ENCODE results near the gene SMIM44. TPM values are rescaled to one million over a fixed set of nuclear protein-coding genes. Genes with fewer than 3 reads are reported as not detected.
"Not testable (repeated sequence)": the region's sequence is repeated elsewhere in the genome, so short reads cannot be mapped to it uniquely, and the experiment has no call there.

Gene SMIM44
- total RNA-seq, 1 donor from 2014 or later, result not detected

DNA sequence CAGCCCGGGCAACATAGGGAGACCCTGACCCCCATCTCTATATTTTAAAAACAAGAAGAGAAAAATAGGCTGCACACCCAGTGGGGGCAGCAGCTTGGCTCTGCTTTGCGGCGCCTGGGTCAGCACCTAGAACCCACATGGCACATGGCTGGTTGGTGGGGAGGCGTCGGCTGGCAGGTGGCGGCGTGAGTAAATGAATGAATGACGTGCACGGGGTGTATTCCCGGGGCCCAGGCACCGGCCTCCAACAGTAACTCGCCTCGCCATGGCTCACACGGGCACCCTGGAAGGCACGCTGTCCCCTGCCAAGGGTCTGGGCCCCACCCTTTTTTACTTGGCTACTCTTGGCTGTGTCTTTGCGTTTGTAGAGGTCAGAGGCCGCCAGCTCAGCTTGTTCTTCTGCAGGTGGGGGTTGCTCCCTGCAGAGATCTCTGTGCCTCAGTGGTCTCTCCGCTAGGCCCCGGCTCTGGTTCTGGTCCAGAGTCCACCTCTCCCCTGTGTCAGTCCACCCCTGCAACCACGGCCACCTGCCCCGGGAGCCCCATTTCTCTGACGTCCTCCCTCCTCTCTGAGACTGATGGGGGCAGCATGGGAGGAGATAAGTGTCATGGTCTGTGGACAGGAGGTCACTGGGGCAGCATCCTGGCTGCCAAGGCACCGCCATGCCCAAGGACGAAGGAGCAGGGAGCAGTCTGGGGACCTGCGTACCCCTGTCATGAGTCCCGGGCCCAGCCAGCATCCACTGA lies 28.4 kb upstream of the SMIM44 start:
- Histone ChIP-seq H3K4me3 (no peak overlapping the region), H3K4me1 (peaks cover 22% of the 10 kb centered on the region), H3K36me3 (peaks cover 40% of the 10 kb centered on the region), H3K9me3 (no peaks in the 10 kb centered on the region), H3K27ac (no peak overlapping the region), H3K27me3 (ENCODE audit: low read depth) (no peaks in the 10 kb centered on the region)
- TF ChIP-seq, protein P1, sequence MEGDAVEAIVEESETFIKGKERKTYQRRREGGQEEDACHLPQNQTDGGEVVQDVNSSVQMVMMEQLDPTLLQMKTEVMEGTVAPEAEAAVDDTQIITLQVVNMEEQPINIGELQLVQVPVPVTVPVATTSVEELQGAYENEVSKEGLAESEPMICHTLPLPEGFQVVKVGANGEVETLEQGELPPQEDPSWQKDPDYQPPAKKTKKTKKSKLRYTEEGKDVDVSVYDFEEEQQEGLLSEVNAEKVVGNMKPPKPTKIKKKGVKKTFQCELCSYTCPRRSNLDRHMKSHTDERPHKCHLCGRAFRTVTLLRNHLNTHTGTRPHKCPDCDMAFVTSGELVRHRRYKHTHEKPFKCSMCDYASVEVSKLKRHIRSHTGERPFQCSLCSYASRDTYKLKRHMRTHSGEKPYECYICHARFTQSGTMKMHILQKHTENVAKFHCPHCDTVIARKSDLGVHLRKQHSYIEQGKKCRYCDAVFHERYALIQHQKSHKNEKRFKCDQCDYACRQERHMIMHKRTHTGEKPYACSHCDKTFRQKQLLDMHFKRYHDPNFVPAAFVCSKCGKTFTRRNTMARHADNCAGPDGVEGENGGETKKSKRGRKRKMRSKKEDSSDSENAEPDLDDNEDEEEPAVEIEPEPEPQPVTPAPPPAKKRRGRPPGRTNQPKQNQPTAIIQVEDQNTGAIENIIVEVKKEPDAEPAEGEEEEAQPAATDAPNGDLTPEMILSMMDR (IDR thresholded peaks at IDR 0.05), result no peak
- ATAC-seq (no peak), DNase-seq (no peak)
- intact Hi-C loops (cut with DNase I), result no loop called here

DNA sequence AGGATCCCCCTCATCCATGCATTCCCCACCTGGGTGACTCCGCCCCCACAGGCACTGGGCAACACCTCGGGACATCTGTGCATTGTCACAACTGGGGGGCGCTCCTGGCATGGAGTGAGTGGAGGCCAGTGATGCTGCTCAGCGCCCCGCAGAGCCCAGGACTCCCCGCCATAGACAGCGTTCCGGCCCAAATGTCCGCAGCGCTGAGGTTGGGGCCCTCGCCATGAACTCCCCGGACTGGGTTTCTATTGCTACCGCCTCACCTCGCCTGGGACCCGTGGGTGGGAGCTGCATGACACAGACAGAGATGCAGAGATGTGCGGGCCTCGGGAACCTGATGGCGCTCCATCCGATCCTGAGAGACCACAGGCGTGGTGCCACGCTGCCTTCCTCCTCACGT lies 27.5 kb upstream of the SMIM44 start:
- no peak overlapping the region for H3K27ac ChIP-seq
- no peaks in the 10 kb centered on the region for H3K9me3 ChIP-seq
- H3K36me3 ChIP-seq, result peaks cover 33% of the 10 kb centered on the region
- DNase-seq (no peak), ATAC-seq (no peak)
- no peaks in the 10 kb centered on the region for H3K27me3 ChIP-seq (ENCODE audit: low read depth)
- H3K4me1 ChIP-seq, result peaks cover 16% of the 10 kb centered on the region
- no peak overlapping the region for H3K4me3 ChIP-seq
- intact Hi-C loops (cut with DNase I), result no loop called here
- TF ChIP-seq, protein P1 (IDR thresholded peaks at IDR 0.05), result no peak

DNA sequence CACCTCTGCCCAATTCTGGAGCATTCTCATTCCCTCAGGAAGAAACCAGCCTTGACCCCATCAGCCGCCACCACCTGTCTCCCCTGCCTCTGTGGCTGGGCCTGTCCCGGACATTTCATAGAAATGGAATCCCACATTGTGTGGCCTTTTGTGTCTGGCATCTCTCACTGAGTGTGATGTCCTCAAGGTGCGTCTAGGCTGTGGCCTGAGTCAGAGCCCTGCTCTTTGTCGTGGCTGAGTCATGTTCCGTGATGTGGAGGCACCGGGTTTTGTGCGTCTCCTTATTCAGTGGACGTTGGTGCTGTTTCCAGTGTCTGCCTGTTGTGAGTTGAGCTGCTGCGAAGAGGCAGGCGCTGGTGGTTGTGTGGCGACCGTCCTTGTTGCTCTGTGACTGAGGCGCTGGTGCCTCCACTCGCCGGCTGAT lies 26.3 kb upstream of the SMIM44 start:
- Histone ChIP-seq H3K4me3 (no peak overlapping the region), H3K36me3 (peaks cover 33% of the 10 kb centered on the region), H3K27me3 (ENCODE audit: low read depth) (no peaks in the 10 kb centered on the region), H3K27ac (no peak overlapping the region), H3K9me3 (no peaks in the 10 kb centered on the region), H3K4me1 (peaks cover 16% of the 10 kb centered on the region)
- ATAC-seq (no peak), DNase-seq (no peak)
- intact Hi-C loops (cut with DNase I), result no loop called here
- TF ChIP-seq, protein P1 (IDR thresholded peaks at IDR 0.05), result no peak

DNA sequence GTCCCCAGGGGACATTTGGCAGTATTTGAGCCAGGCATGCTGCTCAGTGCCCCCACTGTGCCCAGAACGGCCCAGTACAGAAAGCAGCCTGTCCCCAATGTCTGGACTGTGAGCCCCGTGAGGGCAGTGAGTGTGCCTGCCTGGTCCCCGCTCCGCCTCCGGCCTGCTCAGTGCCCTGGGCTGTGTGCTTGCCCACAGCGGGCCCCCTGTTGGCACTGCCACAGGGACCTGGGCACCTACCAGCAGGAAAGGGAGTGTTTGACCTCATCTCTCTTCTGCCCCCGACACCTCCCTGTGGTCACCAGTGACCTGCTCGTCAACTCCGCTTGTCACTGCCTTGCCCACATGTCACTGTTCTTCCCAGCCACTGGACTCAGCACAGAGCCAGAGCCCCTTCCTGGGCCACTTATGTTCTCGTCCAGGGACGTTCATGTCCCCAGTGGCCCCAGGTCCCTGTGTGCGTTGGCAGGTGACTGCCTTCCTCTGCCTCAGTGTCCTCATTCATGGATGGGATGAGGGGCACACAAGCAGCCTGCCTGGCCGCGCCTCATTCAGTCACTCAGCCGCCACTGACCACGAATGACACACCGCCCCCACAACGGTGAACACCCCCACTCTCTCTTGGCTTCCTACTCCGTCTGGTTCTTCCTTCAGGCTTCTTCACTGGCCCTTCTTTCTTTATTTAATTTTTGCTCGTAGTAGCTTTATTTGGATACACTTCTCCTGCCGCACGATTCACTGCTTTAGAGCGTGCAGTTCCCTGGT lies 25.7 kb upstream of the SMIM44 start:
- Histone ChIP-seq H3K4me3 (no peak overlapping the region), H3K27me3 (ENCODE audit: low read depth) (no peaks in the 10 kb centered on the region), H3K36me3 (peaks cover 33% of the 10 kb centered on the region), H3K4me1 (peaks cover 16% of the 10 kb centered on the region), H3K27ac (no peak overlapping the region), H3K9me3 (no peaks in the 10 kb centered on the region)
- no peak for DNase-seq
- intact Hi-C loops (cut with DNase I), result no loop called here
- TF ChIP-seq, protein P1 (IDR thresholded peaks at IDR 0.05), result no peak
- ATAC-seq, result no peak

DNA sequence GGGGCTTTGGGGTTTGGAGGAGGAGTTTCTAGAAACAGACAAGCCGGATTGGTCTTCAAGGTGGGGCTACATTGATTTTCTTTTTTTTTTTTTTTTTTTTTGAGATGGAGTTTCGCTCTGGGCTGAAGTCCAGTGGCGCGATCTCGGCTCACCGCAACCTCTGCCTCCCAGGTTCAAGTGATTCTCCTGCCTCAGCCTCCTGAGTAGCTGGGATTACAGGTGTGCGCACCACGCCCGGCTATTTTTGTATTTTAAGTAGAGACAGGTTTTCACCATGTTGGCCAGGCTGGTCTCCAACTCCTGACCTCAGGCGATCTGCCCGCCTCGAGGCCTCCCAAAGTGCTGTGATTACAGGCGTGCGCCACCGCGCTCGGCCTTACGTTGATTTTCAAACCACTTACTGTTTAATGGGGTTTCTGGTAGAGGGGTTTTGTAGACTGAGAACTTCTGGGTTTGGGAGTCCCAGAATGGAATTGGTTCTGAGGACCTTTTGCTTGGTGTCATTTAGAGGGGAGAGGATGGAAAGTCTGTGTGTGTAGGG lies 24.9 kb upstream of the SMIM44 start:
- ATAC-seq; H3K9me3 ChIP-seq; DNase-seq; H3K27ac ChIP-seq; intact Hi-C loops (cut with DNase I); H3K27me3 ChIP-seq (ENCODE audit: low read depth); H3K4me3 ChIP-seq: not testable (repeated sequence)
- Histone ChIP-seq H3K36me3 (peaks cover 33% of the 10 kb centered on the region), H3K4me1 (peaks cover 16% of the 10 kb centered on the region)
